ENCODE results near the gene ZNF785.
"Not testable (repeated sequence)": the region's sequence is repeated elsewhere in the genome, so short reads cannot be mapped to it uniquely, and the experiment has no call there.

The ZNF785 gene

DNA sequence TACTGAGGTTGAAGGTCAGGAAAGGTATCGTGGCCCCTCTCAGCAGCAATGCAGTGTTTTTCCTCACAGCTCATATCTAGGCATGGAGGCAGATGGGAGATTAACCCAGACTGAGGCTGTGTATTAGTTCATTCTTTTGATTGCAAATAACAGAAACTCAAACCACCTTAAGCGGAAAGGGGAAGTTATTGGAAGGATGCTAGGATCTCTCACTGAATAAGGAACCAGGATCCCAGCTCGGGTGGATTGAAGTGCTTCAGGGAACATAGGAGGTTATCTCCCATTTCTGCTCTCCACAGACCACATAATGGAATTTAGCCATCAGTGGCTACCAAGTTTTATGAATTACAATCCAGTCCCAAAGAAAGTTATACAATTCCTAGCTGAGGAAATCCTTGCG lies 16.5 kb upstream of the ZNF785 start:
- no peak for DNase-seq

DNA sequence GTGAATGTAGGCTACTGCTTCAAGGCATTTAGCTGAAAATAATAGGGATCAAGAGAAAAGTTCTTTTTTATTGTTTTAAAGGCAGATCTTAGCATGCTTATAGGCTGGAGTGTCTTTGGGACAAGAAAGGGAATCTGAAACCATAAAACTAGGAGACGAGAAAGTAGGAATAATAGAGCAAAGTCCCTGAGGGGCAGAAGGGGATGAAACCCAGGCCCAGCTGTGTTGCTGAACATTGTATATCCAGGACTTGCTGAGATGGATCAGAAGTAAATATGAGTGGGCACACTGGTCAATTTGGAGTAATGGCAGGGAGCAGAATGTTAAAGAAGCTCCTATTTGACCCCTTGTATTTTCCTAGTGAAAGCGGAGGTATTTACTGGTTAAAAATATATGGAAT lies 15.4 kb upstream of the ZNF785 start:
- DNase-seq = no peak

DNA sequence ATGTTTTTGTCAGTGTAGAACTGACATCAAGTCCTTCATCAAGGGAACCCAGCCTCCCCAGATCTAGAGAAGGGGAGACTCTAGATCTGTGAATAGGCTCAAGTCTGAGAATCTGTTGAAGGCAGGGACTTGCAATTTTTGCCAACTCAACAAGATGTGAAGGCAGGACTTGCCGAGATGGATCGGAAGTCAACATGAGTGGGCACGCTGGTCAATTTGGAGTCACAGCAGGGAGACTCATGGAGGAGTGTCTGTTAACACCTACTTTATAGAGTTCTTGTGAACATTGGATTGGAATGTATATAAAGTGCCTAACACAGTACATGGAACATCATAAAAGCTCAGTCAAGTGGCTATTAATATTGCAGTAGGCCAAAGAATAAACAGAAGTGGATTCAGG lies 14.7 kb upstream of the ZNF785 start:
- DNase-seq = no peak

DNA sequence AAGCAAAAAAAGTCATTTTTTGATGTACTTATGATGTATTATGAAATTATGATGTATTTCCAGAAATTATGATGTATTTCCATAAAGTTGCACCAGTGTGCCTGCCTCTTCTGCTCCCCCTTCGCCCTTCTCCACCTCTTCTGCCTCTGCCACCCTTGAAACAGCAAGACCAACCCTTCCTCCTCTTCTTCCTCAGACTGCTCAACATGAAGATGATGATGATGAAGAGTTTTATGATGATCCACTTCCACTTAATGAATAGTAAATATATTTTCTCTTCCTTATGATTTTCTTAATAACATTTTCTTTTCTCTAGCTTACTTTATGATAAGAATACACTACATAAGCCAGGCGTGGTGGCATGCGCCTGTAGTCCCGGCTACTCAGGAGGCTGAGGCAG lies 7.4 kb upstream of the ZNF785 start:
- no peak for DNase-seq

DNA sequence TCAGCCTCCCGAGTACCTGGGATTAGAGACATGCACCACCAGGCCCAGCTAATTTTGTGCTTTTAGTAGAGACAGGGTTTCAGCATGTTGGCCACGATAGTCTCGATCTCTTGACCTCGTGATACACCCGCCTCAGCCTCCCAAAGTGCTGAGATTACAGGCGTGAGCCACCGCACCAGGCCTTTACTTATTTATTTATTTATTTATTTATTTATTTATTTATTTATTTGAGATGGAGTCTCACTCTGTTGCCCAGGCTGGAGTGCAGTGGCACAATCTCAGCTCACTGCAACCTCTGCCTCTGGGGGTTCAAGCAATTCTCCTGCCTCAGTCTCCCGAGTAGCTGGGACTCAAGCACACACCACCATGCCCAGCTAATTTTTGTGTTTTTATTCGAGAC lies 5.4 kb upstream of the ZNF785 start:
- DNase-seq = not testable (repeated sequence)

DNA sequence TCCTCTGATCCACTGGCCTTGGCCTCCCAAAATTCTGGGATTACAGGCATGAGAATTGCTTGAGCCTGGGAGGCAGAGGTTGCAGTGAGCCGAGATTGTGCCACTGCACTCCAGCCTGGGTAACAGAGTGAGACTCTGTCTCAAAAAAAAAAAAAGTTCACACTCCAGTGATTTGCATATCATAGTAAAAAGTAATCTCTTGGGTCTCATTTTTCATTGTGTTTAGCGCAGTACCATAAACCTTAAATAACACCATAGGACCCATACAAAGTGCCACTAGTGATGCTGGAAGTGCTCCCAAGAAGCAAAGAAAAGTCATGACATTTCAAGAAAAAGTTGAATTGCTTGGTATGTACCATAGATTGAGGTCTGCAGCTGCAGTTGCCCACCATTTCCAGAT lies 4.1 kb upstream of the ZNF785 start:
- not testable (repeated sequence) for DNase-seq

DNA sequence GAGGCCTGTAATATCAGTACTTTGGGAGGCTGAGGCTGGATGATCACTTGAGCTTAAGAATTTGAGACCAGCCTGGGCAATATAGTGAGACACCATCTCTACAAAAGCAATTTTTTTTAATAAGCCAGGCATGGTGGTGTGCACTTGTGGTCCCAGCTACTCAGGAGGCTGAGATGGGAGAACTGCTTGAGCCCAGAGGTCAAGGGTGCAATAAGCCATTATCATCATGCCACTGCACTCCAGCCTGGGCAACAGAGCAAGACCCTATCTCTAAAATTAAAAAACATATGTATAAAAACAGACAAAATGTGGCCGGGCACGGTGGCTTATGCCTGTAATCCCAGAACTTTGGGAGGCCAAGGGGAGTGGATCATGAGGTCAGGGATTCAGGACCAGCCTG lies 3.2 kb upstream of the ZNF785 start:
- DNase-seq = no peak

DNA sequence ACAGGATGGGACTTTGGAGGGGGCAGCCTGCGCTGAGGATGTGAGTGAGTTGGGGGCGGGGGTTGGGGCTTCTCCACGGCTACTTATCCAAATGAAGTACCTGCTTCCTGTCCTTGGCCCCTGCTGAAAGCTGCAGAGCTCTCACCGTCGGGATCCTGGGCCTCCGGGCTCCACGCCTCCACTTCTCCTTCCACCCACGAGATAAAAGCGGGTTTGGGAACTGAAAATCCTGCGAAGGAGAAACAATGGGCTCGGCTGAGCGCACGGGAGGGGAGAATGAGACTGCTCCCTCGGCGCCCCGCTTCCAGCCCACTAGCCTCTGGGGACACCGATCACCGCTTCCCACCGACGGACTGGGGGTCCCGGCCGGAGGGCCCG lies 486 bp downstream of the ZNF785 start:
- peak; percentile 41 for DNase-seq

DNA sequence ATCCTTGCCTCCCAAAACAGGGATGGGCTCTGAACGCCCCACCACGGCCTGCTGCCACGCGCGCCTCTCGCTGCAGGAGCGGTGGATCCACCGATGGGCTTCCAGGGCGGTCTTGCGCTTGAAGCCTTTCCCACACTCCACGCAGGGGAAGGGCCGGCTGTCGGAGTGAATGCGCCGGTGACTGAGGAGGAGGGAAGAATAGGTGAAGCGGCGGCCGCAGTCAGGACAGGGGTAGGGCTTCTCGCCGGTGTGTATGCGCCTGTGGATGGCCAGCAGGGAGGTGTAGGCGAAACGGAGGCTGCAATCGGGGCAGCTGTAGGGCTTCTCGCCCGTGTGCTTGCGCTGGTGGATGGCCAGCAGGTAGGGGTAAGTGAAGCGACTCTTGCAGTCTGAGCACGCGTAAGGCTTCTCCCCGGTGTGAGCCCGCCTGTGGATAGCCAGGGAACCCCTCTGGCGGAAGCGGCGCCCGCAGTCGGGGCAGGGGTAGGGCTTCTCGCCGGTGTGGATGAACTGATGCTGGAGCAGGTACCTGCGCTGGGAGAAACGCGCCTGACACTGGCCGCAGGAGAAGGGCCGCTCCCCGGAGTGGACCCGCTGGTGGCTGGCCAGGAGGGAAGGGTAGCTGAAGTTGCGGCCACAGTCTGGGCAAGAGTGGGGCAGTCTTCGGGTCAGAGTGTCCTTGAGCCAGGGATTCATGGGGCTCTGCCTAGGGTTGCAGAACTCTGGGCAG lies 2.7 kb downstream of the ZNF785 start:
- no peak for DNase-seq

DNA sequence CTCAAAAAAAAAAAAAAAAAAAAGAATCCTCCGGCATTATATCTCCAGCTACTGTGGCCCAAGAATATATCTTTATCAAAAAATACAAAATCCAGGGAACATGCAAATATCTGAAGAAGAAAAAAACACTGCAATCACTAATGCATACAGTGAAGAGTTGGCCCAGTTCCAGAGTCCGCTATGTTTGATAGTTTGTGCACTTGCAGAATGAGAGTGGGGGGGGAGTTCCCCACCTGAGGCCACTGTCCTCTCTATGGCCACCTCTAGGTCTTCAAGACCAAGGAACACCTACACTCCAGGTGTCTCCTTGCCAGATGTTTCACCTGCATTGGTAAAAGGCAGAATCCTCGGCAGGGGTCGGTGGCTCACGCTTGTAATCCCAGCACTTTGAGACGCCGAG lies 4.0 kb downstream of the ZNF785 start:
- DNase-seq = no peak

DNA sequence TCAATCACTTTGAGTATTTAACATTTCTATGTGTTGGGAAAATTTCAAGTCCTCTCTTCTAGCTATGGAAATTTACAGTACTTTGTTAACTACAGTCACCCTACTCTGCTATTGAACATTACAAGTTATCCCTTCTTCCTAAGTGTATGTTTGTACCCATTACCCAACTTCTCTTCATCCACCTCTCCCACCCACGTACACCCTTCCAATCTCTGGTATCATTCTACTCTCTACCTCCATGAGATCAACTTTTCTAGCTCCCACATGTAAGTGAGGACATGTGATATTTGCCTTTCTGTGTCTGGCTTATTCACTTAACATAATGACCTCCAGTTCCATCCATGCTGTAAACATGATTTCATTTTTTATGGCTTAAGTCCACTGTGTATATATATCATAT lies 10.8 kb downstream of the ZNF785 start:
- DNase-seq = no peak

DNA sequence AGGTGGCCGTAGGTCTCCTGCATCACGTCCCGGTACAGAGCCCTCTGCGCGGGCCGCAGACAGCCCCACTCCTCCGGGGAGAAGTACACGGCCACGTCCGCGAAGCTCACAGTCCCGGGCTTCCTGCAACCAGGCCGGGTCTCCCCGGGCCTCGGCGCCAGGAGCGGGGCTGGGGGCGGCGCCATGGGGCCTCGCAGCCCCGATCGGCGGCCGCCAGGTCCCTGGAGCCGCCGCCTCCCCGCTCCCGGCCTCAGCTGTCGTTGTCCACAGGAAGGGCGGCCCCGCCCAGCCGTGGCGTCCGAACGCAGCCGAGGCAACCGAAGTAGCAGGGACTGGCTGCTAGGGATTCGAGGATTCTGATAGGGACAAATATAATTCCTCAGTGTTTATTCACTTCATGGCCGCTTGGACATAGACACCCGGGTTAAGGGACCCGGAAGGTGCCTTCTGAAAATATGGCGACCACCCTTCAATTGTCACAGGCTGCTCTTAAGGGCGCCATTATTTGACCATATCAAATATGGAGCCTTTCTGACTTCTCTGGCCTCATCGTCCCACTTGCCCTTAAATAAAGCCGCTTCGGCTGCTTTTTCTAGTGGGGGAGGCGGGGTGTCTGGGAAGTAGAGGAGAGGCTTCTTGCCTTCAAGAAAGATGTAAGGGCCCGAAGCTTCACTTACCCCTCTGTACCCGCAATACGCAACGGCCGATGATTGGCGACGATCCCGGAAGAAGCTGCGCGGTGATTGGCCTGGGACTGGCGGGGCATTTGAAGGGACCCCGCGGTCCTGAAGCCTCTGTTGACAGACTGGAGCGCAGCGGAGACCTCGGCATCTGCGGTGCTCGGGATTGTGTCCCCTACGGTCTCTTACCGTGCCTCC lies 13.8 kb downstream of the ZNF785 start, which contains the start of gene ZNF688:
Gene ZNF688, minus strand, starts transcription at position 270 of the 878 bp plus-strand sequence. Its CDS starts 85 bp downstream, at position 185.
- DNase-seq = peak; percentile 98

DNA sequence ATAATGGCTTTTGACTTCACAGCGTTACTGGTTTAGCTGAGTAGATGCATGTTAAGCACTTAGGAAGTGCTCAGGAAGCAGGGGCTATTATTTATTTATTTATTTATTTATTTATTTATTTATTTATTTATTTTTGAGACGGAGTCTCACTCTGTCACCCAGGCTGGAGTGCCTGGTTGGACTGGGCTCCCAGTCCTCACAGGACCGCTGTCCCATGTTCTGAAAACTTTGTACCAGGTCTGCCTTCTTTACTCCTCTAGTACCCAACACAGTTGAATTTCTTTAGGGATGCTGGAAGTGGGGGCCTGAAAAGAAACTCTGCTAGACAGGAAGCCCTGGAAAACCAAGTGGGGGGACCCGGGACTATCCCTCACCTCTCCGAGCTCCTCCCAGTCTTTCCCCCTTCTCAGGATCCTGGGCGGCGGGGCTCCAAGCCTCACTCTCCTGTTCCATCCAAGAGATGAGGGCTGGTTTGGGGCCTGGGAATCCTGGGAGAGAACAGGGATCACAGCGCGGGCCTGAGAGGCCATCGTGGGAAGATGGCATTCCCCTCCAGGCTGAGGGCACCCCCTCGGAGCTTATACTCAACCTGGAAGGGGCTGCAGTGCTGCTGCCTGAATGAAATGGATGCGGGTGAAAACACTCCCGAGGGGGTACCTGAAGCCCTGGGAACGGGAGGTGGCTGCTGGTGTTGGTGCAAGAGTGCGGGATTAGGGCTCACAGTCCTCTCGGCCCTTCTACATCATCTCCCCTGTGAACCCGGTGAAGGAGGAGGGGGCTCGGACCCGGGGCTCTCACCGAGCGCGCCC lies 14.7 kb downstream of the ZNF785 start:
- peak; percentile 60 for DNase-seq

DNA sequence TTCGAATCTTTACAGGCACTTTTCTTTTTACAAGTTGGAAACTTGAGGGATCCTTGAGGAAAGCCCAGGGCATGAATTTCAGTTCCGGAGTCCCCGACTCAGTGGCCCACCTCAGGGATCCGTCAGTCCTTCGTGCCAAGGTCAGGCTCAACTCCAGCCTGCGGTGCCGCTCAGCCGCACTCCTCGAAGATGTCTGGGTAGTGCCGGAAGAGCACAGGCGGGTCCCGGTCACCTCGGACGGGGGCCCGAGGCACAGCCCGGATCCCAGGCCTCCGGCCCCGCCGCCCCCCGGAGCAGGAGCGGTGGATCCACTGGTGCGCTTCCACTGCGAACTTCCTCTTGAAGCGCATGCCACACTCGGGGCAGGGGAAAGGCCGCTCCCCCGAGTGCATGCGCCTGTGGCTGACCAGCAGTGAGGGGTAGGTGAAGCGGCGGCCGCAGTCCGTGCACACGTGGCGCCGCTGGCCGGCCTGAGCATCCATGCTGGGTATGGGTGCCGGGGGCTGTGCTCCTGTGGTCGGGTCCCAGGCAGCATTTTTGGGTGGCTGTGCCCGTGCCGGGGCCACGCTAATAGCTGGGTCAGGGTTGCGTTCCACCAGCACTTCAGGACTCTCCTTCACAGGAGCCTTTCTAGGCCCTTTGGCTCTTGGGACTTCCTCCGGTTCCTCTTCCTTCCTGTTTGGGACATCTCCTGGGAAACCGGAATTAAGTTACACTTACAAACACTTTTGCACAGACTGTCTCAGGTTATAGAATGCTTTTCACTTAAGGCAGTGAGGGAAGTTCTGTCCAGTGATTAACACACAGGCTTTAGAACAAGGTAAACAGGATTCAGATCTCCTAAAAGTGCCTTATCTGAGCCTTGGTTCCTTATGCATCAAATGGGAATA lies 15.5 kb downstream of the ZNF785 start:
- DNase-seq = no peak

DNA sequence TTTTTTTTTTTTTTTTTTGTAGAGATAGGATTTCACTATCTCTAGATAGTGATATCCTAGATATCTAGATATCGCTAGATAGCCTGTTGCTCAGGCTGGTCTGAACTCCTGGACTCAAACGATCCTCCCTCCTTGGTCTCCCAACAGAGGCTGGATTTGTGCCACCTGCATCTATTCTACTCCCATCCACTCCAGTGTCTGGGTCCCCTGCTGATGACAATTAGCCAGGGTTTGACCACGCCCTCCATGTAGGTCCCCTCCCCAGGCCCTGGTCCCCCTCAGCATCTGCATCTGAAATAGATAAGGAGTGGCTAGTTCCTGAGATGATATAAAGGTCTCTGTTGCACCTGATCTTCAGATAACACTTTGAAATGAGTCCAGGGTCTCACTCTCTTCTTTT lies 16.2 kb downstream of the ZNF785 start:
- DNase-seq = no peak

DNA sequence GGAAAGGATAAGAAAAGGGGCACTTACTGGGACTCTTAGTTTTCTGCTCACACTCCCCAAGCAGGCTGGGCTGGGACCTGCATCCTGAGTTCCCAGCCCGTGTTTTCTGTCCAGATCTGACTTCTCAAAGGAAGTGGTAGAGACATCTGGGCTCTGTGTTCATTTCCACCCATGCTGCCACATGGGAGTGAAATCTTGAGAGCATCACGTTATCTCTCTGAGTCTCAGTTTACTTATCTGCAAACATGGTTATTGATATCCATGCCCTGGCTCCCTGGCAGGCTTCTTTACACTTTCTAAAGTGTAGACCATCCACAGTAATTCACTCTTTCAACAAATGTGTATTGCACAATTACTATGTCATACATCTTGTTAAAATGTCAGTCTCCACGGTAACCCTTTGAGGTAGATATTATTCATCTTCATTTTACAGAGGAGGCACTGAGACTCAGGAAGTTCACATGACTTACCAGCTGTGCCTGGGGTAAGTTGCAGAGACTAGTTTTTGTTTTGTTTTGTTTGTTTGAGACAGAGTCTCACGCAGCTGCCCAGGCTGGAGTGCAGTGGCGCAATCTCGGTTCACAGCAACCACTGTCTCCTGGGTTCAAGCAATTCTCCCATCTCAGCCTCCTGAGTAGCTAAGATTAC lies 17.4 kb downstream of the ZNF785 start:
- DNase-seq = no peak

DNA sequence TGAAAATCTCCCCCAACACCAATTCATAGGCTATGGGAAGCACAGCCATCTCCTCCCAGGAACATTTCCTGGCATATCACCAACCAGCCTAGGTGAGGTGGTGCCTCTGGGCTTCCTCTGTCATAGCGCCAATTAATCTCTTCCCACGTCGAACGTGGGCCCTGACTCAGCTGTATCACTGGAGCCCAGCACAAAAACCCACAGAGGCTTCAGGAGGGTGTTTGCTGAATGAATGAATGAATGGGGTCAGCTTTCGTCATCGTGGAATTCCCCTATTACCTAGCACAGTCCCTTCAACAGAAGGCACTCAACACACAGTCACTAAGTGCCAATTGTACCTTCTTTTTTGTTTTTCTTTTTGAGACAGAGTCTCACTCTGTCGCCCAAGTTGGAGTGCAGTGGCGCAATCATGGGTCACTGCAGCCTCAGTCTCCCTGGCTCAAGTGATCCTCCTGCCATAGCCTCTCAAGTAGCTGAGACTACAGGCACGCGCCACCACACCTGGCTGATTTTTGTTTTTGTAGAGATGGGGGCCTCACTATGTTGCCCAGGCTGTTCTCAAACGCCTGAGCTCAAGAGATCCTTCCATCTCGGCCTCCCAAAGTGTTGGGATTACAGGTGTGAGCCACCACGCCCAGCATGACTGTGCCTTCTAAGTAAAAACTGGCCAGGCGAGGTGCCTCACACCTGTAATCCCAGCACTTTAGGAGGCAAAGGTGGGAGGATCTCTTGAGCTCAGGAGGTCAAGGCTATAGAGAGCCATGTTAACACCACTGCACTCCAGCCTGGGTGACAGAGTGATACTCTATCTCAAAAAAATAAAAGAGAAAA lies 18.1 kb downstream of the ZNF785 start:
- DNase-seq = no peak

DNA sequence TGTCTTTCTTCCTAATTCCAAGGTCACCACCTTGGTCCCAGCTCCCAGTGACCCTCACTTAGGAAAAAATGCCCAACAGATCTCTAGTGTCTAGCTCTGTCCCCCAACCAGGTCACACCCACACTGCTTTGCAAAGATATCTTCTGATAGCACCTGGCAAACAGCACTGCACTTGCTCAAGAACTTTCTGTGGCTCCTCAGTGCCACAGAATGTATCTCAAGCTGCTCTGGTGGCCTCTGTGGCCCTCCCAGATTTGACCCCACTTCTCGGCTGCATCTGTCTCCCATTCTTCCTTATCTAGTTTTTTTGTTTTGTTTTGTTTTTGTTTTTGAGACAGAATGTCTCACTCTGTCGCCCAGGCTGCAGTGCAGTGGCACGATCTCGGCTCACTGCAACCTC lies 19.0 kb downstream of the ZNF785 start:
- no peak for DNase-seq

DNA sequence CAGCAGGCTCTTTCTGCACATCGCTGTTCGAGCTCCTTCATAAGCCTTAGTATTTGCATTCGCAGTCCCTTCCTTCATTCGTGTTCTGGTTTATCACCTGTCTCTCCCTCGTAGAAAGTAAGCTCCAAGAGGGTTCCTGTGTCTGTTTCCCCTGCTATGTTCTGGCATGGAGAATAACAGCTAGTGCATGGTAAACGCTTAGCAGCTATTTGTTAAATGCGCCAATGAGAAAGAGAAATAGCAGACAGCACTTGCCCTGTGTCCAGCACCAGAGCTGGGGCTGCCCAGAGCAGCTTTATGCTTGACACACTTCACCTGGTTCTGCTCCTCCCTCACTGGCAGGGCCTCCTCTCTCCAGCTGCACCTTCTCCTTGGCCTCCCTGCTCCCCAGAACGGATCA lies 19.5 kb downstream of the ZNF785 start:
- DNase-seq = no peak

DNA sequence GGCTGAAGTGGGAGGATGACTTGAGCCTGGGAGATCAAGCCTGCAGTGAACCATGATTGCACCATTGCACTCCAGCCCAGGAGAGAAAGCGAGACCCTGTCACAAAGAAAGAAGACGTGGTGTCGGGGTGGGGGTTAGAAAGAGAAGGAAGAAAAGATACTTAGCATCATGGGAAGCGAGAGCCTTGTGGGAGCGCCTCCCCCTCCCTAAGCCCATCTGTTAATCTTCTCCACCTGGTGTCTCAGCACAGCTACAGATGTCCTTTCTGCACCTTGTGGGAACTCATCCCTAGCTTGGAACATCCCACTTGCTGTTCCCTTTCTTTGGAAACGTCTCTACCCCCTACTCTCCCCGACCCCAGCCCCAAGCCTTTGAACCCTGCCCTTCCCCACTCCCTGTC lies 20.0 kb downstream of the ZNF785 start:
- no peak for DNase-seq

DNA sequence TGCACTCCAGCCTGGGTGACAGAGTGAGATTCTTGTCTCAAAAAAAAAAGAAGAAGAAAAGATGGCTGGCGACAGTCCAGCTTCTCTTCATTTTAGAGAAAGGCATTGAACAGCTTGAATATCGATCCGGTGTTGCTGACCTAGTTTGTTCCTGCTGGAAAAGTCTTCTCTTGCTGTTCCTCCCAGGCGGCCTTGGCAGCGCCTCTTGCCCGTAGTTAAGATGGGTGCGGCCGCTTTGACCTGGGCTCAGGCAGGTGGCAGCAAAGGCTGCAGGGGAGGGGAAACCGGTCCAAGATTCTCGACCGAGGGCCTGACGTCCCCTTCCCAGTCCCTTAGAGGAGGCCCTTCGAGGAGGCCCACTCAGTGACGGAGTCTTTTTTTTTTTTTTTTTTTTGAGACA lies 23.5 kb downstream of the ZNF785 start:
- DNase-seq = no peak
